Activated T-cell treated with anti-CD3 and anti-CD28 coated beads for 24 hours (primary cell): ENCODE measurements around the gene SYT17.

ENCODE experiments used
- DNase-seq: peaks from one replicate; pipeline ENCODE4 v3.0.0-alpha.2; 2020; ENCODE audit warnings: low read depth

SYT17 gene

DNA sequence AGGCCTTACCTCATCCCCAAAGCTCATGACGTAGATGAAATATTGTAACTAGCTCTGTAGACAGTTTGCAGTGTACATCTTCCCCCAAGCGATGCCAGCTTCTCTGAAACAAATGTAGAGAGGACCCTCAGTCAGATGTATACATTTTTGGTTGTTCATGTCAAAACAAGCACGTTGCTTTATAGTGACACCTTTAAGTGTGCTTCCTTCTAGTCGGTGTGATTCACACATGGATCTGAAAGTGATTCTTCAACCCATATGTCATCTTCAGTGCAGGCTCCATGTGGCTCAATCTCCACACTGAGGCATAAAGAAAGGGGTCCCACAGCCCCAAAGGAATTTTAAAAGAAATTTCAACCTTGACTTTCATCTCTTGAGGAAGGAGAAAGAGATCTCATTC, 86.6 kb downstream of the SYT17 start:
- DNase-seq = no peak

DNA sequence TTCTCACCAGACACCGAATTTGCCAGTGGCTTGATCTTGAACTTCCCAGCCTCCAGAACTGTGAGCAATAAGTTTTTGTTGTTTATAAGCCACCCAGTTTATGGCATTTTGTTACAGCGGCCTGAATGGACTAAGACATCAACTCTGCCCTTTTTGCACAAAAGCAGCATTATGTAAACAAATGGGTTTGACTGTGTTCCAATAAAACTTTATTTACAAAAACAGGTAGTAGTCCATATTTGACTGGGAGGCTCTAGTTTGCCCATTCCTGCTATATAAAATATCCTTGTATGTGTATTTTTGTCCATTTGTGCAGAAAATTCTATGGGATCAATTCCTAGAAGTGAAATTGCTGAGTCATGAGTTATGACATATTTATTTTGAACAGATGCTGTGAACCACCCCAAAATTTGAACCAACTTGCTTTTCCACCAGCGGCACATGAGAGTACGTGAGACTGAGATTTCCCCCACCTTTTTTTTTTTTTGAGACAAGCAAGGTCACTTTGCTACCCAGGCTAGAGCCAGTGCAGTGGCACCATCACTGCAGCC, 96.2 kb downstream of the SYT17 start:
- no peak for DNase-seq

DNA sequence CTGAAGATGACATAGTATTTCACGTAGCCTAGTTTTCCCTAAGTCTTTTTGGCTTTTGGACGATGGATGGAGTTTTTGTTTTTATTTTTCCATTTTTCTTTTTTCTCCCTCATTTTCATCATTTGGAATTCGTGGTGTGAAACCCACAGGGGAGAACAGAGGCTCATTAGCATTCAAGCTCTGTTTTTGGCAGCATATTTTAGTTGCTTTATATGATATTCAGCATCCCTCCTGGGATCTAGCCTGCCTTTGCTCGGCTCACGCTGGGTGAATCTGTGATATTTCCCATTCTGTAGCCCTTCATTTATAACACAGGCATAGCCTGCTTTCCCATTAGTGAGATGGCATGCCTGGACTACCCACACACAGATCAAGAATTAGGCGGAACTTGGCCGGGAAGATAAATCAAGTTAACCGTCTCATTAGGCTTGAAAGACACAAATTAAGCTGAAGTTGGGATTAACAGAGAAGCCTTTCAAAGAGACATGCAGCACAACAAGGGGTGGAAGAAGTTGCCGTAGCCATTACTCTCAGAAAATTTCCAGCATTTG, 97.4 kb downstream of the SYT17 start:
- no peak for DNase-seq

DNA sequence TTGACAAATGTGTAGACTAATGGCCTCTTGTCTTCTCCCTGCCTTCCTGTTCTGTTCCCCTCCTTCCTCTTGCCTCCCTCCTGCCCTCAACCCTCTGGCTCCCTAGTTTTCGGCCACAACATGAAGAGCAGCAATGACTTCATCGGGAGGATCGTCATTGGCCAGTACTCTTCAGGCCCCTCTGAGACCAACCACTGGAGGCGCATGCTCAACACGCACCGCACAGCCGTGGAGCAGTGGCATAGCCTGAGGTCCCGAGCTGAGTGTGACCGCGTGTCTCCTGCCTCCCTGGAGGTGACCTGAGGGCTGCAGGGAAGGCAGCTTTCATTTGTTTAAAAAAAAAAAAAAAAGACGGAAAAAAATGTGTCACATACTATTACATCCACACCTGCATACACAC, 98.7 kb downstream of the SYT17 start:
- no peak for DNase-seq

DNA sequence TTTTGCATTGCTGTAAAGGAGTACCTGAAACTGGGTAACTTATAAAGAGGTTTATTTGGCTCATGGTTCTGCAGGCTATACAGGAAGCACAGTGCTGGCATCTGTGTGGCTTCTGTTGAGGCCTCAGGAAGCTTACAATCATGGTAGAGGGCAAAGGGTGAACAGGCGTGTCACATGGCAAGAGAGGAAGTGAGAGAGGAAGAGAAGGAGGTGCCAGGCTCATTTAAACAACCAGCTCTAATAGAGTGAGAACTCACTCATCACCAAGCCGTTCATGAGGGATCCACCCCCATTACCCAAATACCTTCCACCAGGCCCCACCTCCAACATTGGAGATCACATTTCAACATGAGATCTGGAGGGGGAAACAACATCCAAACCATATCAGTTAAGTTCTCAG, 101.1 kb downstream of the SYT17 start:
- no peak for DNase-seq

DNA sequence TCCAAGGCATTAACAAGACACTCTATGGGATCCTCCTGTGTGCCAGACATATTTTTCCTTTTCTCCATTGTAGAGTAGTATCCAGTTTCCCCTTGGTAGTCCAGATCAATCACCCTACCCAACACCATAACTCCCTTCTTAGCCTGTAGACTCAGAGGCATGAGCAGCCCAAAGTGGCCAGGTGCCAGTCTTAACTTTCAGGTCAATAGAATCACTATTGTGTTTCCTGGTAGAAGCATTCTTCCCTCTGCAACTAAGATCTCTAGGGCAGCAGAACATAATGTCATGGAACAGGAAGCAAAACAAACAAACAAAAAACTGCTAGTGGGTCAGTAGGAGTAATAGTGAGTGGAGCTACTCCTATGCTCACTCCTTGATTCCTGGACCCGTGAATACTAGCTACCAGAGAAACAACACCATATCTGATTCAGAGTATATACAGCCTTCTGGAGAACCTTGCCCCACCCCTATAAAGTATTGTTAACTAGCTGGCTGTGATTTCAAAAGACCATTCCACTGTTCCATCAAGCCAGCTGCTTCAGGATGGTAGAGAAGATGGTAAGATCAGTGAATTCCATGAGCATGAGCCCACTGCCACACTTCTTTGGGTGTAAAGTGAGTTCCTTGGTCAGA, 106.2 kb downstream of the SYT17 start:
- no peak for DNase-seq

DNA sequence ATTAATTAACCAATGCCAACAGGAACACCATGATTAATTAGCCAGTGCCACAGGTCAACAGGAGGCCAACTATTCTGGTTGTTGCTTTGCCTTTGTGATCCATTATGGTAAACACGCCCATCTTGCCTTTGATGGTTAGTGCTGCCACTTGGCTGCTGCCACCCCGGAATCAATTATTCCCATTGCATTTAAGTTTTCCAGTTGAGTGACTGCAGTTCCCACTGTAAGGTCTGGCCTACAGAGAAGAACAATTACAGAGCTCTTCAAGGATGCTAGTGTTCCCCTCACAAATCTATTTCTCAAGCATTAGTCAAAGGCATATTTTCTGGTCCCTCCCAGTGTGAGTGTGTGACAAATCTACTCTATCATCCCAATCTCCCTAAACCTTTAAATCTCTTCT, 110.4 kb downstream of the SYT17 start:
- DNase-seq = no peak

DNA sequence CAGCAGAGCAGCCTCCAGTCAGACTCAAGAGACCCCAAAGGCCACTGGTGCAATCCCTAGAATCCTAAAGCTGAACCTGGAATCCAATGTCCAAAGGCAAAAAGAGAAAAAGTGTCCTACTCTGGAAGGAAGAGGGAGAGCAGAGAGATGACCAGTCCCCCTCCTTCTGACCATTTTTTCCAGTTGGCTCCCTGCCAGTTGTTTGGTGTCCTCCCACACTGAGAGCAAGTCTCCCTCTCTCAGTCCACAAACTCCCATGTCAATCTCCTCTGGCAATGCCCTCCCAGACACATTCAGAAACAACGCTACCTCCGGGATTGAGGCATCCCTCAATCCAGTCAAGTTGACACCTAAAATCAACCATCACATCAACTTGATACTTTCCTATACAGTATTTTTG, 113.2 kb downstream of the SYT17 start:
- no peak for DNase-seq

DNA sequence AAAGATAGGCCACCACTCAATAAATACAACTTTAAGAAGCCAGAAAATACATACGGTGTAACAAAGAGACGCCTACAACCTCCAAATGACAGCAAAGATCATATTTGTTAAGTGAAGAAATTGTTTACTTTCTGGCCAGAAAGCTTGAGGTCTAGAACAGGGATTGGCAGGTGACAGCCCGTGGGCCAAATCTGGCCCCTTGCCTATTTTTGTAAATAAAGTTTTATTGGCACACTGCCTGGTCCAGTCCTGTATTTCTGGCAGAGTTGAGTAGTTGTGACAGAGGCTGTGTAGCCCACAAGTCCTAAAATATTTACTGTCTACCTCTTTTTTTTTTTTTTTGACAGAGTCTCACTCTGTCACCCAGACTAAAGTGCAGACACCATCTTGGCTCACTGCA, 114.1 kb downstream of the SYT17 start:
- DNase-seq = no peak

DNA sequence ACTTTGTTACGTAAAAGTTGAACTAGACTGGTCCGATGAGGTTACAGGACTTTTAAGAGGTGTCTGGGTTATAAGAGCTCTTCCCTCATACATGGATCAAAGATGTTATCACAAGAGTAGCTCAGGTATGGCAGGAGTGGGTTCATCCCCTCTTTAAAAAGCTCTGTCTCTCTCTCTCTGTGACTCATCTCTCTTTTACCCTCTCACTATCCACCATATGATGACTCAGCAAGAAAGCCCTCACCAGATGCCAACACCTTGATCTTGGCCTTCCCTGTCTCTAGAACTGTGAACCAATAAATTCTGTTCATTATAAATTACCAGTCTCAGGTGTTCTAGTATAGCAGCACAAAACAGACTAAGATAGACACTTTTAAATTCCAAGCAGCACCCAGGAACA, 115.6 kb downstream of the SYT17 start:
- DNase-seq = no peak

DNA sequence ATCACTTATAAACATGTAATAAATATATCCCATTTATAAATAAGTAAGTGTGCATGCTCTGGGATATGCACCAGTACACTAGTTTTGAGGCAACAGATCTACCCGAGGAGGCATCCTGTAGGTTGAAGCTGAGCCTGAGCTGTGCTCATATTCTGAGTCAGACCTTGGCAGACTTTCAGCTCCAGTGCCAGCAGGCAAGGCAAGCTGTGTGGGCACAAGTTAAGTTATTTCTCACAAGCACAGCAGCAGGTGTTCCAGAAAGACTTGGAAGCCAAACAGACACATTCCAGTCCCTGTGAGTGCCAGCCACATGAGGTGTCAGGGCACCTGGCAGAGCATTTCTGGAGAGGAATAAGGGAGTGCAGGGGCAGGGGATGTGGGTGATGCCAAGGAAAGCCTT, 116.2 kb downstream of the SYT17 start:
- peak; percentile 1 for DNase-seq

DNA sequence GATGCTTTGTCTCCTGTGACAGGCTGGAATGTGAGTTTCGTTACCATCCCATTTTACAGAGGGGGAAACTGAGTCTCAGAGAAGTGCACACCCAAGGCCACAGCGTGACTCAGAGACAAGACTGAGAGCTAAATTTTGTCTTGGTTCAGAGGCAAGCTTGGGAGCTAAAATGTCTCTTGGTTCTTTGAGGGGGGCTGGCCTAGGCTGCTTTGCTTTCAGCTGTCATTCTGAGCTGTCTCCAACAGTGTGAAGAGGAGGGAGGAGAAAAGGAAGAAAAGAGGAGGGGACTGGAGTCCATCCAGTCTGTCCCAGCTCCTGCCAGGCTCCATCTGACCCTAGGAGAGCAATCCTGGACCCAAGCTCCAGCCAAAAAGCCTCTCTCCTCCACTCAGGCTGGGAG, 117.4 kb downstream of the SYT17 start, which contains the start of gene CLEC19A:
Gene CLEC19A, plus strand, starts transcription at position 301 of the 400 bp plus-strand sequence. CDS start 121 bp downstream, outside the sequence.
- no peak for DNase-seq

DNA sequence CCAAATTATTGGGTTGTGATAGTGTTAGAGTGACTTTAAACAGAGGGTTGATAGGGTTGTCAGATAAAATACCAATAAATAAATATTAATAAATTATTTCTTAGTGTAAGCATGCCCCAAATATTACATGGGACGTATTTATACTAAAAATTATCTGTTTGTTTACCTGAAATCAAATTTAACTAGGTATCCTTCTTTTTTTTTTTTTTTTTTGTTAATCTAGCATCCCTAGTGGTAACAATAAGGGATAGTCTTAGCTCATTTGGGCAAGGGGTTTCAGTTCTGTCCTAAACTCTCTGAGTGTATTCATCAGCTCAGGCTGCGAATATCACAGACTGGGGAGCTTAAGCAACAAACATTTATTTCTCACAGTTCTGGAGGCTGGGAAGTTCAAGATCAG, 118.8 kb downstream of the SYT17 start:
- DNase-seq = no peak

DNA sequence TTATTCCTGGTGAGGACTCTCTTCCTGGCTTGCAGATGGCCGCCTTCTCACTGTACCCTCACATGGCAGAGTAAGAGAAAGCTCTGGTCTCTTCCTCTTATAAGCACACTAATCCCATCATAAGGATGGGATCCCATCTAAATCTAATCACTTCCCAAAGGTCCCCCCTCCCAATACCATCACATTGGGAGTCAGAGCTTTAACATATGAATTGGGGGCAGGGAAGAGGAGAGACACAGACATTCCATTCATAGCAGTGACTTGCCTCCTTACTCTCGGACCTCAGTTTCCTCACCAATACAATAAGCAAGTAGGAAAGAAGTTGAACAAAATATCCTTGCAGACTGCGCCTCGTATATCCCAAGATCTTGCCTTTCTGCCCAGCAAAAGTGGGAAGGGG, 119.2 kb downstream of the SYT17 start:
- DNase-seq = no peak

DNA sequence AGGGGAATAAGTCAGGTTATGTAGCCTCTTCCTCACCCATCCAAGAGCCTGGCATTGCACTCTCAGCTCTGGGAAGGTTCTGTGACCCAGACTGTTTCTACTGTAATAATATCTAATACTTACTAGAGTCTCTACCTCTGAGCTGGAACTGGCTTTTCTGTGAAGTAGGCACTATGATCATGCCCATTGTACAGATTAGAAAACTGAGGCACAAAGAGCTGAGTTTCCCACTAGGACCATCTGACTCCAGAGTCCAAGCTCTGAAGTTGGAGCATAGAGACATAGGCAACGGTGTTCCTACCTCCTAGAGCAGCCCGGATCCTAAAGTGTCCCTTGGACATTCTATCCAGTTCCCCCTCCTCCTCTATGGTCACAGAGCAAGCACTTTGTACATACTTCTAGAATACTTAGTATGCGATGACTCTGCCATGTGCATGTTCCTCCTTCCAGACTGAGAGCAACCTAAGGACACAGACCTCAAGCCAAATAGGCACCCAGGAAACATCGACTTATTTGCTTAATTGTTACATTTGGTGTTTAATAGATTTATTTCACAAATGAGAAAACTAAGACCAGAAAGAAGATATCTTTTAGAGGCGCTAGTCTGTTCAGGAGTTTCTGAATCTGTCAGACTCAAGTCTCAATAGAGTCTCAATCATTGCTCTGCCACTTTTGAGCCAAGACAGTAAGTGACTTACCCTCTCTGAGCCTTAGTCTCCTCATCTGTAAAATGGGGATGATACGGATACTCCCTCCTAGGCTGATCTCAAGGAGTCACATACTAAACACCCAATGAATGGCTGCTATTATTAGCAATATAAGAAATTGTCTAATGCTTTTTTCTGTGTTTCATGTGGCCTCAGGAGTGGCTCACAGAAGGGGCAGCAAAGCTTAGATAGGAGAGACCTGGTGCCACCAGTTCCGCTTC, 121.1 kb downstream of the SYT17 start:
- DNase-seq = no peak

DNA sequence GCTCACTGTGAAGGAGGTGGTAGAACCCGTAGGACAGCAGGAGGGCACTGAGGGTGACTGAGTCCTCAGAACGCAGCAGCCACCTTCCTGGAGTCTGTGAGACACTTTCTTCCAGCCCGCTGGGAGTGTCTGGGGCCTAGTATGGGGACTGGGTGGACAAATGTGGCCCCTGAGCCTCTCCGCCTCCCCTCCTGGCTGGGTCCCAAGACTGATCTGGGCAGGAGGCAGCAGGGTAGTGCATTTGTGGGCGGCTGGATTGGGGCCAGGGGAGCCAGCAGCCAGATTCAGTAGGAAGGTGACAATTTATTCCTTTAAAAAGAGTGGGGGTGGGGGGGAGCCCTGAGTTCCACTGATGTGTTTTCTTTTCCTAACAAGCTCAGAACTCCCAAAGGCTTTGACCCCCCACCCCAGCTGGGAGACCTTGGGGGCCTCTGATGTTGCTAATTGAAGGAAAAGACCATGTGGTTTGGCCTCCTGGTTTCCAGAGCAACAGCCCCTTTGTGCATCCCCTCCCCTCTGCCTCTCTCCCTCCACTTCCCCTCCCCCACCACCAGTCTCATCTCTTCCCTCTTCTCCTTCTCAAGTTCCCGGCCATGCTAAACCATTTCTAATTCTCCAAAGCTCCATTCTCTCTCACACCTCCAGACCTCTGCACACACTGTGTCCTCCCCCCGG, 121.9 kb downstream of the SYT17 start:
- DNase-seq = no peak

DNA sequence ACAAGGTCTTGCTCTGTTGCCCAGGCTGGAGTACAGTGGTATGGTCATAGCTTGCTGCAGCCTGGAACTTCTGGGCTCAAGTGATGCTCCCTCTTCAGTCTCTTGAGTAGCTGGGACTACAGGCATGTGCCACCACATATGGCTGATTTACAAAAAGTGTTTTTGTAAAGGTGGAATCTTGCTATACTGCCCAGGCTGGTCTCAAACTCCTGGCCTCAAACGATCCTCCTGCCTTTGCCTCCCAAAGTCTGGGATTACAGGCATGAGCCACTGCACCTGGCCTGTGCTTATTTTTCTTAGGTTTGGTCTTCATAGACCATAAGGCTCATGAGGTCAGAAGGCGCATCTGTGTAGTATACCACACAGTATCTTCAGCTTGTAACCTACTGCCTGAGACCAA, 122.8 kb downstream of the SYT17 start:
- DNase-seq = no peak

DNA sequence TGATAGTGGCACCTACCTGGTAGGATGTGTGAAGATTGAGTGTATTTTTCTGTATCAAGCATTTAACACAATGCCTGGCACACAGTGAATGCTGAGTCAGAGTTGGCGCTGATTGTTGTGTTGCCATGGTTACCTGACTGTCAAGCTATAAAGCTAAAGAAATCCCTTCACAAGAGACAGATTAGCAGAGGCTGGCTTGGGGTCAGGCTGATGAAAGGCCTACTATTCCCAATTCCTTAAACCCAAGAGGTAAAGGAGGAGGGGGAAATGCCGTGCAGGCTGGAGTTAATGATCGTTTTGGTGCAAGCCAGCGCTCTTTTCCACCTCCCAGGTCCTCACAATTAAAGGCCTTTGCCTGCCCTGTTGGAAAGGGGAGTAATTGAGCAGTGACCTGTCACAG, 123.4 kb downstream of the SYT17 start:
- no peak for DNase-seq

DNA sequence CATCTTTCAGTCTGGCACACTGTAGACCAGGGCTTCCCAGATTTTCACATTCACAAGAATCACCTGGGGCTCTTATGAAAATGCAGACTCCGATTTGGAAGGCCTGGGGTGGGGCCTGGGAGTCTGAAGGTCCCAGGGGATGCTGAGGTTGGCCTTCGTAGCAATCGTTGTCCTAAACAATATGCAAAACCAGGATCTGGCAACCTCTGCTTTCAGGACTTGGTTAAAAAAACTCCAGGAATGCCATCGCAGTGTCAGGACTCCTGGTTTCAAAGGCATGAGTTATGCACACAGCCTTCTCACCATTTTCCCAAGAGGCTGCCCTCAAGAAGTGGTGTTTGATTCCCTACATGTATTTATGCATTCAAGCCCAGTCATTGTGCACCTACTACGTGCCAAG, 124.1 kb downstream of the SYT17 start:
- no peak for DNase-seq

DNA sequence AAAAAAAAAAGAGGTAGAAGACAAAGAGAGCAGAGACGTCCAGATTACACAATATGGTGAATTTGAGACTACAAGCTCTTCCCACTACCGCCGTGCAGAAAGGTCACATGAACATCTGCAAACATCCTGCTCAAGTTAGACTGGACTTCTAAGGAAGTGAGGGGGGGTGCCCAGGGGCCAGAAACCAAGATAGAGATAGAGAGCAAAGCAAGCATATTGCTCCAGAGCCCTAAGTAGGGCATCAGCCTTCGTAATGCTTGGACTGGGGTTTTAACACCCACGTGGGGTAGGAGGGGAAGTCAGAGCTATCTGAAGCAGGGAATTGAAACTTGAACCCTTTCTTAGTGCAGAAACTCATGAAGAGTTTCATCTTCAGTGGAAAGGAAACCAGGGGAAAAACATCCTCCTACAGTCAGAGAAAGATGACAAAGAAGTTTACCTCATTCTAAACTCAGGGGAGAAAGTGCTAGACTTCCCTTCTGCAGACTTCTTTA, 126.2 kb downstream of the SYT17 start:
- peak; percentile 28 for DNase-seq

DNA sequence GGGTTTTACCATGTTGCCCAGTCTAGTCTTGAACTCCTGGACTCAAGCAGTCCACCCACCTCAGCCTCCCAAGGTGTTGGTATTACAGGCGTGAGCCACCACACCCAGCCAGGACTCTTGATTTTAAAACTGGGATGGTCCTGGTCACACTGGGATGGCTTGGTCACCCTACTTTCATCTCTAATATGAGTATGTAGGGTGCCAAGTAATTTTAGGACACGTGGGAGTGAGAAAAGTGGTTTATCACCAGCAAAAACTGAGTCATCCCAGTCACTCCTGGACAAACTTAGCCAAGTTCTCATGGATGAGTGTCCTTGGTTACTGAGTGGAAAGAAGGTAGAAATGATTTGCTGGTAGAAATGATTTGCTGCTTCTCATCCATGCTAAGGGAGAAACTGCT, 127.4 kb downstream of the SYT17 start:
- no peak for DNase-seq

DNA sequence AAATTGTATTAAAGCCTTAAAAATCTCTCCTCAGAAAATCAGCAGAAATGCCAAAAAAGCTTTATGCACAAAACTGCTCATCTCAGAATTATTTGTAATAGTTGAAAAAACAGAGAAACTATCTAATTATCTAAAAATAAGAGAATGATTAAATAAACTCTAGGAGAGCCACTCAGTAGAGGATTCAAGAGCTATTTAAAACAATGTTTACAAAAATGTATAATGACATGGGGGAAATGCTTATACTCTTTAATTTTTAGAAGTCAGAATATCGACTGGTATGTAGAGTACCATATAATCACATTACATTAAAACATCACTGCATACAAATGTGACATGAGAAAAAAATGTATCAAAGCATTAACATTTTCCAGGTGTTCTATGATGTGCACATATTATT, 129.4 kb downstream of the SYT17 start:
- DNase-seq = no peak
